BLaER1 treated with 17β-estradiol and CSF1 and Interleukin-3, amounts not matched to agents 10 nM and 100 nM (cell line): ENCODE results near the gene C16orf92.
A peak's percentile ranks its signal among the peaks of the same experiment; 100 is the strongest.

ENCODE experiments used
- H3K27ac ChIP-seq, 11 experiments: shearing (Covaris generic); formaldehyde crosslinking; 2 replicates each; pipeline ENCODE4 v1.8.1; 2022
- H3K27me3 ChIP-seq, 11 experiments: shearing (Covaris generic); formaldehyde crosslinking; 2 replicates each; pipeline ENCODE4 v1.8.1; 2022
- H3K36me3 ChIP-seq, 11 experiments: shearing (Covaris generic); formaldehyde crosslinking; 2 replicates each; pipeline ENCODE4 v1.8.1; 2022
- H3K4me1 ChIP-seq, 10 experiments: shearing (Covaris generic); formaldehyde crosslinking; 2 replicates each; pipeline ENCODE4 v1.8.1; 2022
- H3K4me2 ChIP-seq, 11 experiments: shearing (Covaris generic); formaldehyde crosslinking; 2 replicates each; pipeline ENCODE4 v1.8.1; 2022
- H3K4me3 ChIP-seq, 10 experiments: shearing (Covaris generic); formaldehyde crosslinking; 2 replicates each; pipeline ENCODE4 v1.8.1; 2022
- H3K9ac ChIP-seq, 11 experiments: shearing (Covaris generic); formaldehyde crosslinking; 2 replicates each; pipeline ENCODE4 v1.8.1; 2022
- H3K9me3 ChIP-seq, 11 experiments: shearing (Covaris generic); formaldehyde crosslinking; replicated peaks in 1 of 11; 2 replicates each; pipeline ENCODE4 v1.8.1; 2022
- H4K20me1 ChIP-seq, 11 experiments: shearing (Covaris generic); formaldehyde crosslinking; 2 replicates each; pipeline ENCODE4 v1.8.1; 2022
- Cebpa-rat ChIP-seq, 11 experiments: shearing (Covaris generic); IDR thresholded peaks; 2 replicates each; pipeline ENCODE4 v1.8.1; 2022

Gene C16orf92

GRCh38 chr16:30025156-30025555 lies 2.2 kb downstream of the C16orf92 start:
- Histone ChIP-seq H3K27ac (no peak overlapping the region), H3K27me3 (peaks cover 18 to 54% (median 46%) of the 10 kb centered on the region in 11 experiments), H3K36me3 (no peaks in the 10 kb centered on the region), H3K4me3 (no peak overlapping the region), H3K9me3 (no peaks in the 10 kb centered on the region), H3K9ac (no peak overlapping the region), H4K20me1 (peaks cover 0 to 47% (median 4%) of the 10 kb centered on the region in 11 experiments; a peak in 8 of 22 replicates), H3K4me2 (no peak overlapping the region), H3K4me1 (peaks cover 9 to 18% (median 10%) of the 10 kb centered on the region in 10 experiments; a peak in 17 of 20 replicates)
- no peak for TF ChIP-seq Cebpa-rat (IDR thresholded peaks at IDR 0.05)

DNA sequence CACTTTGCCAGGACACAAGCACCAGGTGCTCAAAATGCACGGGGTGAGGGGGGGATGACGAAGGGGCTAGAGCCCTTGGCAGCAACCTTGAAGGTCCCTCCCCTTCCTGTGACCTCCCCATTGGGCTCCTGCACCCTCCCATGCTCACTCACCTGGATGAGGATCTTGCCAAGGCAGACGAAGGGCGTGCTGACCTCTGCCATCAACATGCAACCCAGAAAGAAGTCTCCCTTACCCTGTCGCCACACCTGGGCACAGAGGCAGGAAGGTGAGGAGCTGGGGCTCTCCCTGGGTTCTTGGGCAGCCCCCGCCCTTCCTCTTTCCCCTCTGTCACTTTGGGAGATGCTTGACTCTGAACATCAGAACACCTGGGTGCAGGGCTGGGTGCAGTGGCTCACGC lies 2.6 kb downstream of the C16orf92 start:
- H3K4me1 ChIP-seq, result peaks cover 8 to 14% (median 10%) of the 10 kb centered on the region in 10 experiments; a peak in 17 of 20 replicates
- no peaks in the 10 kb centered on the region for H3K9me3 ChIP-seq
- H3K9ac ChIP-seq, result no peak overlapping the region
- H3K4me2 ChIP-seq, result no peak overlapping the region
- no peak for TF ChIP-seq Cebpa-rat (IDR thresholded peaks at IDR 0.05)
- H4K20me1 ChIP-seq, result peaks cover 0 to 50% (median 4%) of the 10 kb centered on the region in 11 experiments; a peak in 8 of 22 replicates
- peaks cover 22 to 59% (median 50%) of the 10 kb centered on the region in 11 experiments for H3K27me3 ChIP-seq
- no peak overlapping the region for H3K27ac ChIP-seq
- no peaks in the 10 kb centered on the region for H3K36me3 ChIP-seq
- no peak overlapping the region for H3K4me3 ChIP-seq

GRCh38 chr16:30026449-30026848 lies 3.5 kb downstream of the C16orf92 start:
- H3K9me3 ChIP-seq, result no peaks in the 10 kb centered on the region
- TF ChIP-seq Cebpa-rat (IDR thresholded peaks at IDR 0.05), result no peak
- H3K4me3 ChIP-seq, result no peak overlapping the region
- no peak overlapping the region for H3K27ac ChIP-seq
- peaks cover 0 to 54% (median 6%) of the 10 kb centered on the region in 11 experiments; a peak in 10 of 22 replicates for H4K20me1 ChIP-seq
- H3K4me2 ChIP-seq, result no peak overlapping the region
- H3K27me3 ChIP-seq, result peaks cover 28 to 65% (median 59%) of the 10 kb centered on the region in 11 experiments
- no peak overlapping the region for H3K9ac ChIP-seq
- peaks cover 3 to 10% (median 6%) of the 10 kb centered on the region in 10 experiments; a peak in 15 of 20 replicates for H3K4me1 ChIP-seq
- H3K36me3 ChIP-seq, result no peaks in the 10 kb centered on the region

DNA sequence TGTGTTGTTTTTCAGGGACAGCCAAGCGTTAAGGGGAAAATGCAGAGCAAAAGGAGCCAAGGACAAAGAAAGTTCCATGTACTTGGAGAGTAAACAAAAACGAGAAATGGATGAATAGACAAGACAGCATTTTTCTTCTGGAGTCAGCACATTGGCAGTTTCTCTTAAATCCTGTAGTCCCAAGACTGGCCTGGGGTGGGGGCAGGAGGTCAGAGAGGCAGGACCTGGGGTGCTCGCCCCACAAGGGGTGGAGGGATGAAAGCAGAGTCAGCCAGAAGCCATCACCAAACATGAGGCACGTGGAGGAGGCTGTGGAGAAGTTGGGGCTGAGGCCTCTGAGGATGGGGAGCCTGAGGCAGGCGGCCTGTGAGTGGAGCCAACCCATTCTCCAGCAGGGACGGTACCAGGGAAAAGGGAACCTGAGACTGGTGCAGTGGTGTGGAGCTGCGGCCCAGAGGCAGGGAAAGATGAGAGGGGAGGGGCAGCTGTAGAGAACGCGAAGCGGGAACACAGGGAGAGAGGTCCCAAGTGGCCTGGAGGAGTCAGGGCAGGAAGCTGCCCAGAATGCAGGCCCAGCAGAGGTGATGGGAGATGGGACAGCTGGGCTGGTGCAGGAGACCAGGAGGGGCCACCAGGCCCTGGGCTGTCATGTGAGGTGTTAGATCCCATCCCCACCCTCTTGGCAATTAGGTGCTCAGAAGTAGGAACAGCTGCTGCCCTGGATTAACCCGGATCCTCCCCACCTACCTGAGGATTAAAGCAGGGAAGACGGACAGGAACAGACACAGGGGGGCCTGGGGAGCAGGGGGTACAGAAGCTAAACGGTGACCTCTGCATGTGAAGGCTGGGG lies 4.8 kb downstream of the C16orf92 start:
- Histone ChIP-seq H3K36me3 (no peaks in the 10 kb centered on the region), H3K27me3 (peaks cover 35 to 72% (median 66%) of the 10 kb centered on the region in 11 experiments), H3K4me3 (no peak overlapping the region), H3K9ac (no peak overlapping the region), H3K4me2 (no peak overlapping the region), H3K9me3 (no peaks in the 10 kb centered on the region), H4K20me1 (peaks cover 0 to 61% (median 6%) of the 10 kb centered on the region in 11 experiments; a peak in 10 of 22 replicates), H3K27ac (no peak overlapping the region), H3K4me1 (peaks cover 6 to 18% (median 16%) of the 10 kb centered on the region in 10 experiments)
- TF ChIP-seq Cebpa-rat (IDR thresholded peaks at IDR 0.05), result no peak

DNA sequence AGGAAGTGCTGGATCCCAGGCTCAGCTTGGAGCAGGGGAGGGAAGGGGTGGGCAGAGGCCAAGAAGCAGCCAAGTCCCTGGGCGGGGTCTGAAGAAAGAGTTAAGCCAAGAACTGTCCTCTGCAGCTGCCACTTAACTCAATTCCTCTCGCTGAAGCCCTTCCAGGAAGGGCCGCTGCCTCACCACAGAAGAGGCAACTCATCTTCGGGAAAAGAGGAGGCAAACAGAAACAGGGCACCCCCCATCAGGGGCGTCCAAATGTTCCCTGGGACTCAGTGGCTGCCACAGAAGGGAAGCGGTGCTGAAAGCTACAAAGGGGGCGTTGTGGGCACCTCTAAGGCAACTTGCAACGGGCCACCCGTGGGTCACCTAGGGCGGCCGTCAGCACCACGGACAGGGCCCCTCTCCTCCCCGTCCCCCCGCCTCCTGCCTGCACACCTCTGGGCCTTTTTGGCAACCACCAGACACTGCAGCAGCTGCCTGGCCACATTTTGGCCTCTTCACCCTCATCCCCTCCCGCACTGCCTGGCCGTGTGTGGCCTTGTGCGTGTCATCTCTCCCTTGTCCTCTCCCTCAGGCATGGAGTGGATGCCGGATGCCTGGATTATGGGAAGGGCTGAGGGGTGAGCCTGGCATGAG lies 5.6 kb downstream of the C16orf92 start:
- Histone ChIP-seq H3K27ac (no peak overlapping the region), H3K4me2 (no peak overlapping the region), H3K4me1 (peaks cover 13 to 26% (median 23%) of the 10 kb centered on the region in 10 experiments), H3K9me3 (no peaks in the 10 kb centered on the region), H3K27me3 (peaks cover 35 to 72% (median 66%) of the 10 kb centered on the region in 11 experiments), H3K36me3 (no peaks in the 10 kb centered on the region), H3K9ac (no peak overlapping the region), H3K4me3 (no peak overlapping the region), H4K20me1 (peaks cover 0 to 61% (median 6%) of the 10 kb centered on the region in 11 experiments; a peak in 10 of 22 replicates)
- TF ChIP-seq Cebpa-rat (IDR thresholded peaks at IDR 0.05), result no peak

DNA sequence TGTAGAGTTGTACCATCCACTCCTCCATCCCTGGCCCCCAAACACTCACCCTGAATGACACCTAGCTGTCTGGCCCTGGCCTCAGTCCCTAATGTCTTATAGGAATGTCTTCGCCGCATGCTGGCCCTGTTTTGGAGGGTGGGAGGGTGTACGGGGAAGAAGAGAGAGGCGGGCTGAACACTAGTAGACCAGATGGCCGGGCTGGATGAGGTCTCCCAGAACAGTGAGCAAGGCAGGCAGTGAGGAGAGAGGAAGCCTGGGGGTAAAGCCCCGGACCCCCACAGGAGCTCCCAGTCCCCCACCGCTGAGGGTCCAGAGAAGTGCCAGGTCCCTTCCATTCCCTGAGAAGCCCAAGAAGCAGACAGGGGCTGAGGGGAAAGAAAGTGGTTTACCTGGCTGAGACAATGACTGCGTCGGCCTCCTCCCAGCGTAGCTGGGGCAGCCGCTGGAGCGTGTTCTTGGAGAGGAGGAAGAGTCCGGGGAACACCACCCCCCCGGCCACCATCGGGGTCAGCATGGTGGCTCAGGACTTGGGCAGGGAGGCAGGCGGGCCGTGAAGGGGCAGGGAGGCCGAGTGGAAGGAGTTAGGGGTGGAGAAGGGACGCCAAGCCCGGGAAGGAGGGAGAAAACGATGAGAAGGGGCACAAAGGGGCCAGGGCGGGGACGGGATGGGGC lies 7.2 kb downstream of the C16orf92 start:
- no peak overlapping the region for H3K4me2 ChIP-seq
- no peak overlapping the region for H3K27ac ChIP-seq
- H3K4me3 ChIP-seq, result no peak overlapping the region
- peaks cover 35 to 70% (median 66%) of the 10 kb centered on the region in 11 experiments for H3K27me3 ChIP-seq
- TF ChIP-seq Cebpa-rat (IDR thresholded peaks at IDR 0.05), result no peak
- no peak overlapping the region for H3K9ac ChIP-seq
- H3K9me3 ChIP-seq, result no peaks in the 10 kb centered on the region
- H3K4me1 ChIP-seq, result peaks cover 18 to 33% (median 27%) of the 10 kb centered on the region in 10 experiments
- peaks cover 0 to 61% (median 6%) of the 10 kb centered on the region in 11 experiments; a peak in 10 of 22 replicates for H4K20me1 ChIP-seq
- no peaks in the 10 kb centered on the region for H3K36me3 ChIP-seq

GRCh38 chr16:30030841-30031413 lies 7.9 kb downstream of the C16orf92 start, which contains the start of gene TLCD3B:
Gene TLCD3B (minus strand): TSS chr16:30031271. CDS start chr16:30030527, 744 bp downstream.
- Histone ChIP-seq H3K9ac (no peak within 1 kb of the TSS), H4K20me1 (peaks cover 0 to 53% (median 6%) of the 10 kb centered on the region in 11 experiments; a peak in 10 of 22 replicates), H3K36me3 (no peaks in the 10 kb centered on the region), H3K27me3 (peaks cover 35 to 63% (median 61%) of the 10 kb centered on the region in 11 experiments), H3K4me1 (peaks cover 18 to 35% (median 28%) of the 10 kb centered on the region in 10 experiments), H3K4me2 (peak within 1 kb of the TSS in 10 of 11 experiments; percentile 11 to 89 (median 66); a peak in 15 of 22 replicates), H3K9me3 (no peaks in the 10 kb centered on the region), H3K27ac (no peak within 1 kb of the TSS), H3K4me3 (no peak within 1 kb of the TSS)
- TF ChIP-seq Cebpa-rat (IDR thresholded peaks at IDR 0.05), result no peak

DNA sequence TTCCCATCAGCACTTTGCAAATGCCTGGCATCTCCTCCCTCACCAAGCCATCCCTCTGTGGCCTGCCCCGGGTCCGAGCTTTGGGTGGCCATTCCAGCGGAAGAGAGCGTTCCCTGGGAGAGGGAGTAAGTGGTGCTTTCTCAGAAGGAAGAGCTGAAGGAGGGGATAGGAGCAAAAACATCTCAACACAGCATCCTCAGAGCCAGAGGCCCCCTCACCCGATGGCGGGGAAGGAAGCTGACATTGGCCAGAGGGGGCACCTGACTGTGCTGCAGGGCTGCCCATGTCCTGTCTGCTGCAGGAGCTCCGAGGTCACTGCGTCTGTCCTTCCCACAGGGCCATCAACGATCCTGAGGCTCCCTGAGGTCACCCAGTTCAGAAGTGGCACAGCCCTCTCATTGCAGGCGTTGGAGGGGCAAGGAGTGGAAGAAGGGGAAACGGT lies 8.5 kb downstream of the C16orf92 start:
- Histone ChIP-seq H3K4me3 (no peak overlapping the region), H3K27ac (no peak overlapping the region), H3K9me3 (no peaks in the 10 kb centered on the region), H3K4me2 (peak overlapping the region in 10 of 11 experiments; percentile 11 to 89 (median 66); a peak in 15 of 22 replicates), H4K20me1 (peaks cover 0 to 49% (median 6%) of the 10 kb centered on the region in 11 experiments; a peak in 10 of 22 replicates), H3K4me1 (peaks cover 18 to 35% (median 28%) of the 10 kb centered on the region in 10 experiments), H3K36me3 (no peaks in the 10 kb centered on the region), H3K9ac (no peak overlapping the region), H3K27me3 (peaks cover 35 to 57% (median 56%) of the 10 kb centered on the region in 11 experiments)
- no peak for TF ChIP-seq Cebpa-rat (IDR thresholded peaks at IDR 0.05)
